ENCODE measurements around the gene MRC1.

Gene MRC1

DNA sequence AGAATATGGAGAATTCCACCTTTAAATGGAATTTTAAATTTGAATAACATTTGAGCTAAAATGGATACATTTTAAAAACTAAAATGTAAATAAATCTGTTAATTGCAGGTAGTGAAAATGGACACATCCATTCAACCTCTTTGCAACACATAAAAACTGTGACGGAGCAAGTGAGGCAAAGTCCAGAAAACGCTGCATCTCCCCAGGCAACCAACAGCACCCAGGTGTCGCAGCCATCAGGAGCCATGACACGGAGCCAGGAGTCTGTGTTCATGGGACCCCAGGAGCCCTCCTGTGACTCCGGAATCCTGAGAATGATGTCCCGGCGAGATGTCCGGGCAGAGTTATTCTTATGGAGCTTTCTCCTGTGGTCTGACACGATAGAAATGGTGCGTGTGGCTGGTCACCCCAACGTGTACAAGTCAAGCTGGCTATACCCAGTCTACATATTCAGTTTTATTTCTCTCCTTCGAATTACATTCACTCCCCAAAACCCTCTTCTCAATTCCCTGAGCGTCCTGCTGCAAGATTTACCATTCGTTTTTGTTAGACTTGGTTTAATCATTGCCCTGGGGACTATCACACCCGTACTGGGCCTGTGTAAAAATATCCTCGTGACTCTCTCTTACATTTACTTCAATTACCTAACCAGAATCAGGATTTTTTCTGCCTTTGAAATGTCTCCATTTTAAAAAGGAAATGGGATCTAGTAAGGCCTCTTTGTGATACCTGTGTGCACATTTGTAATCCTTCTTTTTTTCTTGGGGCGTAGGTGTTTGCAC is 13.1 kb upstream of the MRC1 start:
- no peak for DNase-seq

DNA sequence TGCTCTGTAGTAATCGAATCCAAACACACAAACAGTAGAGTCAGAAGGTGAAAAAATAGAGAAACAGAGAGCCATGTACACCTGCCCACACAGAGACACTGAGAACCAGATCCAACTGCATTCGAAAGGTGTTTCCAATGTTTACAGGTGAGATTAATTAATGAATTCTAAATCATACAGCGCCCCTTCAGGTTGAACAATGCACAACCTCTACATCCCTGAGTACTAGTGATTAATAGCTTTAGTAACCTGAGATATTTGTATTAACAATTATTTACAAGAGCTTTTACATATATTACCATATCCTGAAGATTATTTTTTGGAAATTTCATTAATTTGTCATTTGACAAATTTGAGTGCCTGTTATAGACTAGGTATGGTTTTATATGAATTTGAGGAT is 7.6 kb upstream of the MRC1 start:
- DNase-seq, result peak; percentile 10

DNA sequence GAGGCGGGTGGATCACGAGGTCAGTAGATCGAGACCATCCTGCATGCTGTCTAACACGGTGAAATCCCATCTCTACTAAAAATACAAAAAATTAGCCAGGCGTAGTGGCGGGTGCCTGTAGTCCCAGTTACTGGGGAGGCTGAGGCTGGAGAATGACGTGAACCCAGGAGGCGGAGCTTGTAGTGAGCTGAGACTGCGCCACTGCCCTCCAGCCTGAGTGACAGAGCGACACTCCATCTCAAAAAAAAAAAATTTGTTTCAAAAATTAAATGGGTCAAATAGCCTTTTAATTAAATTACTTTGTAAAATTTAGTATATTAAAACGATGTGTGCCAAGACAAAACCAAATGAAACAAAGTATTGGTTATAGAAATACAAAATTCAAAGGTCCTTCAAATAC is 6.8 kb upstream of the MRC1 start:
- DNase-seq, result no peak

- no peak for DNase-seq
Observed at GRCh38 chr10:17802976-17803375, 6.2 kb upstream of the MRC1 start.

DNA sequence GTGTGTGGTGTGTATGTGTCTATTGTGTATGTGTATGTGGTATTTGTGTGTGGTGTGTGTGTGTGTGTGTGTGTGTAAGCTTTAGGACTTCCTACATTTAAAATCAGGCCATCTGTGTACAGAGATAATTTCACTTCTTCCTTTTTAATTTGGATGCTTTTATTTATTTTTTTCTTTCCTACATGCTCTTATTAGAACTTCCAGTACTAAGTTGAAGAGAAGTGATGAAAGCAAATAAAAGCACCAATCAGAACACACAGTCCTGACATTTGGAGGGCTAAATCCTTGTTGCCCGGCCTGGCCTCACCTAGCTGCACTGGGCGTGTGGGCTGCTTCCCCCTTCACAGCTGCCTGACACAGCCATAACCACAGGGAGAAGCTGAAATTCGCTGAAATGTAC is 3.8 kb upstream of the MRC1 start:
- no peak for DNase-seq

GRCh38 chr10:17805921-17806577 is 3.1 kb upstream of the MRC1 start:
- no peak for DNase-seq

- DNase-seq, result no peak
Observed at GRCh38 chr10:17811146-17811865, 2.2 kb downstream of the MRC1 start.

- DNase-seq, result no peak
Observed at GRCh38 chr10:17814973-17815372, 5.8 kb downstream of the MRC1 start.

DNA sequence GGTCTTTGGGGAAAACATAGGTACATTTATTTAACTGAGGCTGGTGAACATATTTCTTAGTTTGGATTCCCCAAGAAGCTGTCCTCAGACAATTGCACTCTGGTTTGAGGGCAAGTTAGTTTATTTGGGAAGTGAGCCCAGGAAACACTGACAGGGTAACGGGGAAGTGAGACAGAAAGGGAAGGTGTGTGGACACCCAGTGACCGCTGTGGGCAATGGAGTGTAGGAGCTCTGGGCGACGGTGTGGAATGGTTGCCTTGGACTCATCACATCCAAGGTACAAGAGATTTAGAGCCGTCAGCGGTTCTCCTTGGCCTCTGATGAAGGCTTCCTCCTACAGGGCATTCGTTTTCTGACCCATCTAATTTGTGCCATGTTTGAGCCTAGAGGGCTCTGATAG is 7.1 kb downstream of the MRC1 start:
- no peak for DNase-seq

GRCh38 chr10:17817316-17817715 is 8.2 kb downstream of the MRC1 start:
- no peak for DNase-seq

DNA sequence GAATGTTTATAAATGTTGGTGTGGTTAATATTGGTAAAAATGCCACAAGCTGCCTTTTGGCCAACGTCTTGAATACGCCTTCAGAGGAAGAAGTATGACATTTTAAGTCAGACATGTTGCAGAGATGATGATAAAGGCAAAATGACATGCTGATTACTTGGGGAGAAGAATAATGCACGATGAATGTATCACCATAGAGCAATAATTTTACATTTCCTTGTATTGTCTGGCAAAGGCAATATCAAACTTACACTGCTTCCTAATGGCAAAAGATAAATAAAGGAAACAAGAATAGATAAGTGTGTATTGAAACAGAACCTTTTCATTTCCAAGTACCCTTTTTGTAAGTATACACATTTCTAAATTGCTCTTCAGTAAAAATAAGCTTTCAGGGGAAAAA is 8.6 kb downstream of the MRC1 start:
- DNase-seq, result no peak

- no peak for DNase-seq
Observed at GRCh38 chr10:17819836-17820235, 10.7 kb downstream of the MRC1 start.

GRCh38 chr10:17820943-17821342 is 11.8 kb downstream of the MRC1 start:
- DNase-seq, result no peak

- no peak for DNase-seq
Observed at GRCh38 chr10:17821893-17822292, 12.7 kb downstream of the MRC1 start.

- no peak for DNase-seq
Observed at GRCh38 chr10:17831341-17831740, 22.2 kb downstream of the MRC1 start.

DNA sequence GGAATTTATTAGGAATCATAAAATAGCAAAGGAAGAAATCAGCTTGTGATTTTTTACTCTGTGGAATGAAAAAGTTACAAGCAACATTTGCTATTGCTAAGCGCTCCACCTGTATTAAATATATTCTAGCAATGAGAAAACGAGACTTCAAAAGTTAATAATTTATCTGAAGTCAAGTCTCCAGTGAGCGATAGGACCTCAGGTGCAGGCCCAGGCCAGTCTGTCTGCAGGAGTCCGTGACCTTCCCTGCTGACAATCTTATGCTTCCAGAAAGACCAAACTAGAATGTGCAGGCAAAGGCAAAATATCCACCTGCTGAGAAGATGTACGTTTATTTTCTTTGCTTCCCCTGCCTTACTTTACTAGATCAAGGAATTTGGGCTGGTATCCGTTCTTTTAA is 22.7 kb downstream of the MRC1 start:
- DNase-seq, result no peak

DNA sequence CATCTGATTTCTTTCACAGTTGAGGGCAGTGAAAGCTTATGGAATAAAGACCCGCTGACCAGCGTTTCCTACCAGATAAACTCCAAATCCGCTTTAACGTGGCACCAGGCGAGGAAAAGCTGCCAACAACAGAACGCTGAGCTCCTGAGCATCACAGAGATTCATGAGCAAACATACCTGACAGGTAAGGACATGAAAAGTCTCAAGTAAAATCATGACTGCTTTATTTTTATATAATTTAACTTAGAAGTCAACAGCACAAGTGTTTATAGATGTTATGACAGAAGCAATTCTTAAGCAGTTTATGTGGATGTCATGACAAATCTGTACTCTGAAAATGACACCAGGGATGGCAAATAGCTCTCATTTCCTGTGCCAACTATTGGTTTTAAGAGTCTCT is 24.5 kb downstream of the MRC1 start:
- no peak for DNase-seq

- DNase-seq, result no peak
Observed at GRCh38 chr10:17835688-17836087, 26.5 kb downstream of the MRC1 start.

- peak; percentile 1 for DNase-seq
Observed at GRCh38 chr10:17836942-17837341, 27.8 kb downstream of the MRC1 start.

- no peak for DNase-seq
Observed at GRCh38 chr10:17838080-17838648, 29.0 kb downstream of the MRC1 start.

- DNase-seq, result no peak
Observed at GRCh38 chr10:17841050-17841449, 31.9 kb downstream of the MRC1 start.

DNA sequence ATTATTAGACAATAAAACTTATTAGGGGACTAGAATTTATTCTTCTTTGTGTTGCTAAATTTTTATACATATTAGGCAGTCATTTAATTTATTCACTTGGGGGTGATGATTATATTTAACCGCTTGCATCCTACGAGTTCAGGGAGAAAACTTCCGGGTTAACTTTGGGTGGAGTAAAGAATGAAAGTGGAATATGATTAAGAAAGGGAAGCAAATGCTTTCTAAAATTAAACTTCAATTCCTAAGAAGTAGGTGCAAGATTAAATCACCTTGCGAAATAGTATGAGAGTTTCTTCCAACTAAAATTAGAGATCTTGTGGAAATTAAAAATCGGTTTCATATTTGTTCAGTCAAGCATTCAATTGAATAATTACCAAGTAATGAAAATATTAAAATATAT is 33.5 kb downstream of the MRC1 start:
- DNase-seq, result no peak

DNA sequence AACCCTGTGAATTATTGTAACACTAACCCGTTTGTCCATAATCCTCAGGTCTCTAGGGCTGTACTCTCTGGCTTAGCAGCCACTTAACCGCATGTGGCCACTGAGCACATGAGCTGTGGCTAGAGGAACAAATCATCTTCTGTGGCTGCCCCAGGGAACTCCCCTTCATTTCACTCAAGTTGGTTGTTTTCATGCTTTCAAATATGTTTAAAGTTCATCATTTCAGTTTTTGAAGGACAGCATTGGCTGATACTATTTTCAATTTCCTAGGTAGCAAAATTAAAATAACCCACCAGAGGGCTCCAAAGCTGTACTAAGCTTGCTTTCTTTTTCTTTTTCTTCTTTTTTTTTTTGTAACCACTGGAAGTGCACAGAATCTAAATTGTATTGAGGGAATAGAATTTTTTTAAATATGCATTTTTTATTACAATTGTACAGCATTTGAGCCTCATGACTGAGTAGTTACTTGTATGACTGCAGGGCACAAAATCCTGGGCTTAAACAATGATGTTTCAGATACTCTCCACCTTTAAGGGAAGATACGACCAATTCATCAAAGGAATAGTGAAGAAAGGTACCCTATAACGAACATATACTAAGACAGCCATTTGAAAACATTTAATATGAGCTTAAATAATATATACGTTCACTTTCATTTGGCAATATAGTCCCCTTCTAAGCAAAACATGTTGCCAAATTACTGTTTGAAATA is 38.6 kb downstream of the MRC1 start:
- no peak for DNase-seq
